Adrenal gland (tissue), 12 donors: Measurements from ENCODE around the gene PIK3AP1. TPM values are rescaled to one million over a fixed set of nuclear protein-coding genes. Genes with fewer than 3 reads are reported as not detected.

Experiments used
- DNase-seq, 7 donors: peaks; one replicate each; pipeline ENCODE4 v3.0.0-alpha.2; 2019 to 2020
- H3K27ac ChIP-seq, 5 donors: fragments of 200-600 bp; sonication (generic) in 4 of 5; 1 replicate in 3 of 5; 2 replicates in 2 of 5; pipeline versions ENCODE4 v1.5.1 to v1.8.0; 2016 to 2020; ENCODE audit warnings: mild to moderate bottlenecking in 1 of 5
- H3K27me3 ChIP-seq: fragments of 200-600 bp; 2 replicates; pipeline ENCODE4 v1.8.0; 2021
- H3K36me3 ChIP-seq, 2 donors: fragments of 200-600 bp; replicated peaks in 1 of 2; 1 replicate in 1 of 2; 2 replicates in 1 of 2; pipeline versions ENCODE4 v1.5.1 to v1.8.0; 2018 to 2022
- H3K4me1 ChIP-seq, 2 donors: fragments of 200-600 bp; replicated peaks in 1 of 2; 1 replicate in 1 of 2; 2 replicates in 1 of 2; pipeline versions ENCODE4 v1.5.1 to v1.8.0; 2018 to 2021
- H3K4me3 ChIP-seq, 4 donors: fragments of 200-600 bp; sonication (generic) in 3 of 4; one replicate each; pipeline ENCODE4 v1.5.1; 2016 to 2018
- H3K9me3 ChIP-seq, 3 donors: fragments of 200-600 bp; sonication (generic) in 1 of 3; replicated peaks in 1 of 3; 1 replicate in 2 of 3; 2 replicates in 1 of 3; pipeline versions ENCODE4 v1.5.1 to v1.8.0; 2016 to 2021
- POLR2A ChIP-seq, 2 donors: fragments of 450-650 bp; IDR thresholded peaks; one replicate each; pipeline ENCODE4 v1.6.1; 2017; ENCODE audit warnings: antibody characterized with exemption in 2 of 2, mild to moderate bottlenecking in 2 of 2, moderate library complexity in 1 of 2
- WGBS, 4 donors: extraction: QIAGEN DNeasy Blood & Tissue Kit in 2 of 4; methylation state at CpG; one replicate each; pipeline versions ENCODE4 v1.1.5 to v1.1.7; 2013 to 2017; 5-methylcytosine and 5-hydroxymethylcytosine counted together
- intact Hi-C, 2 donors: fragments of 100-400 bp; cut with DNase I; formaldehyde crosslinking; loops; one replicate each; pipeline versions ENCODE4 v1.14.1 to v1.15.0; 2022 to 2023
- polyA plus RNA-seq, 3 donors: library from polyadenylated mRNA; stranded (reverse); fragments of 200-250 nt in 2 of 3; fragments of 350-450 nt in 1 of 3; fragmentation: Illumina TruSeq in 1 of 3; extraction: RNeasy Lipid Tissue Mini Kit (QIAGEN cat#74804) in 1 of 3; gene quantifications; one replicate each; pipeline ENCODE4 v1.2.3, GENCODE V29; 2013 to 2014
- total RNA-seq, 9 donors: library from RNA; depleted of rRNA in 4 of 9; stranded (reverse); fragments of >200 nt in 4 of 9; fragments of 120-200 nt in 1 of 9; fragmentation: NEBNext Ultra II Directional in 1 of 9; extraction: Animal tissue kit (Norgen Biotek cat#: 25700) in 1 of 9; gene quantifications; one replicate each; pipeline versions ENCODE4 v1.1.0 to v1.2.4, GENCODE V29; 2013 to 2023
- TF ChIP-seq, protein P1 (sequence below), 6 experiments: fragments of 450-650 bp in 4 of 6; fragments of 200-600 bp in 2 of 6; sonication (generic) in 1 of 6; IDR thresholded peaks; 1 replicate in 5 of 6; 2 replicates in 1 of 6; pipeline versions ENCODE4 v1.5.1 to v1.8.0; 2016 to 2021; ENCODE audit warnings: antibody characterized with exemption in 6 of 6, mild to moderate bottlenecking in 2 of 6, moderate library complexity in 1 of 6
- donor health status: healthy with polysubstance abuse.
- donor health status: Bipolar disorder and iron deficiency.
- donor health status: DM: yes; HTN: yes; CAD: no.
- donor health status: DM: no; HTN: no; CAD: no.
- donor health status: DM: no; HTN: no; CAD: no.
- donor health status: DM: yes; HTN: yes; CAD: no.

PIK3AP1 gene
- total and polyA plus RNA-seq, 12 donors: 2.0 to 38.5 (median 10.4) TPM

DNA sequence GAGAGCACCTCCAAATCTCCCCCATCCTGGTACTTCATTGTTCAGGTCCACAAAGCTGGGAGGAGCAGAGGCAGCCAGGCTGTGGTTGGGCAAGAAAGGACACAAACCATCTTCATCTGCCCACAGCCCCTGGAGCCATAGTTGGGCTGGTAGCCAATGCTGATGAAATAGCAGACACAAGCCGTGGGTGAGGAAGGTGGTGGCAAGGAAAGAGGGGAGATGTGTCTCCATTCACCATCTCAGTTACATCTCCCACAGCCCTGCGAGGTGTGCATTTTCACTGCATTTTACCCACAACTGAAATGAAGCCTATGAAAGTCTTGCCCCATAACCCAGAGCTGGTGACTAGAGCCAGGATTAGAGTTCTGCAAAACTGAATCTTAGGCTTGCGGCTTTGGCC is 35.0 kb downstream of the PIK3AP1 start:
- H3K36me3 ChIP-seq: no peaks in the 10 kb centered on the region
- no peak for DNase-seq
- intact Hi-C loops: no loop called here
- no peaks in the 10 kb centered on the region for H3K27me3 ChIP-seq
- H3K4me3 ChIP-seq: no peak overlapping the region
- no peak overlapping the region for H3K27ac ChIP-seq
- H3K9me3 ChIP-seq: no peaks in the 10 kb centered on the region
- TF ChIP-seq, protein P1, sequence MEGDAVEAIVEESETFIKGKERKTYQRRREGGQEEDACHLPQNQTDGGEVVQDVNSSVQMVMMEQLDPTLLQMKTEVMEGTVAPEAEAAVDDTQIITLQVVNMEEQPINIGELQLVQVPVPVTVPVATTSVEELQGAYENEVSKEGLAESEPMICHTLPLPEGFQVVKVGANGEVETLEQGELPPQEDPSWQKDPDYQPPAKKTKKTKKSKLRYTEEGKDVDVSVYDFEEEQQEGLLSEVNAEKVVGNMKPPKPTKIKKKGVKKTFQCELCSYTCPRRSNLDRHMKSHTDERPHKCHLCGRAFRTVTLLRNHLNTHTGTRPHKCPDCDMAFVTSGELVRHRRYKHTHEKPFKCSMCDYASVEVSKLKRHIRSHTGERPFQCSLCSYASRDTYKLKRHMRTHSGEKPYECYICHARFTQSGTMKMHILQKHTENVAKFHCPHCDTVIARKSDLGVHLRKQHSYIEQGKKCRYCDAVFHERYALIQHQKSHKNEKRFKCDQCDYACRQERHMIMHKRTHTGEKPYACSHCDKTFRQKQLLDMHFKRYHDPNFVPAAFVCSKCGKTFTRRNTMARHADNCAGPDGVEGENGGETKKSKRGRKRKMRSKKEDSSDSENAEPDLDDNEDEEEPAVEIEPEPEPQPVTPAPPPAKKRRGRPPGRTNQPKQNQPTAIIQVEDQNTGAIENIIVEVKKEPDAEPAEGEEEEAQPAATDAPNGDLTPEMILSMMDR (IDR thresholded peaks at IDR 0.05): no peak
- no peak for TF ChIP-seq POLR2A (IDR thresholded peaks at IDR 0.05)
- no peaks in the 10 kb centered on the region for H3K4me1 ChIP-seq
- 78 to 85% (median 81%) methylated on average over 3 of the region's 3 CpGs for WGBS, 4 donors

DNA sequence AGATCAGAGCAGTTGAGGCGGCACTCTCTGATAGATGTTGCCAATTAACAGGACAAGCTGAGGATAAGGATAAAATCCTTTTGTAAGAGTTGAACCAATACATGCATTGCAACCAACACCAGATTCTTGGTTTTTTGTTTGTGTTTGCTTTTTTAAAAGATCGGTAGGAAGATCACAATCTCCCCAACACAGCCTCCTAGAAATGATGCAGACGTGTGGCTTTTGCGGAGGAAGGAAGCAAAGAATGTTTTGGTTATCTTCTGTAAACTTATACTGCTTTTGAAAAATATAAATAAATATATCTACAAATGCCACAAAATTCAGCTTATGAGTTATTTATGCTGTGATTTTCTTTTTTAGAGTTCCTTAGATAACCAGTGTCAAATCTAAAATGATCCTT is 35.5 kb downstream of the PIK3AP1 start:
- WGBS, 4 donors: 79 to 90% (median 82%) methylated on average over 4 of the region's 4 CpGs
- intact Hi-C loops: no loop called here

DNA sequence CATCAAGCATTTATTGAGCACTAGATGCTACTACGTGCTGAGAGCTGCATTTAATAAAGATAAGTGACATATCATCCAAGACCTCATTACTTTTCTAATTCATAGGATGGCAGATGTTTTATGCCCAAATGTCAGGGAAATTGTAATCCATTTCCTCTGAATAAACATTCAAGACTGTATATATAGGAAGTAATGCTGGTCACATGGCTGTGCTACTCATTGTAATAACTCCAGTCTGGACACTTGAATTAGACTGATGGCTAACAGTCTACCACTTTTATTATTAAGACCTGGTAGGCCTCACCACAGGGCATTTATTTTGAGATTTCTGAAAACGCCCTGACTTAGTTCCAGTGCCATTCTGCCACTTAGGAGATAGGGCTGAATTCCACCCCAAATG is 36.6 kb downstream of the PIK3AP1 start:
- WGBS, 4 donors: 77 to 87% (median 84%) methylated on average over 2 of the region's 2 CpGs
- intact Hi-C loops: no loop called here
- no peaks in the 10 kb centered on the region for H3K36me3 ChIP-seq
- H3K4me3 ChIP-seq: no peak overlapping the region
- no peaks in the 10 kb centered on the region for H3K27me3 ChIP-seq
- H3K9me3 ChIP-seq: no peaks in the 10 kb centered on the region
- no peaks in the 10 kb centered on the region for H3K4me1 ChIP-seq
- TF ChIP-seq, protein P1 (IDR thresholded peaks at IDR 0.05): no peak
- H3K27ac ChIP-seq: no peak overlapping the region
- no peak for DNase-seq

More for the DNA sequence above, 35.5 kb downstream of the PIK3AP1 start:
- no peak overlapping the region for H3K4me3 ChIP-seq
- H3K9me3 ChIP-seq: no peaks in the 10 kb centered on the region
- H3K4me1 ChIP-seq: no peaks in the 10 kb centered on the region
- no peak for DNase-seq
- H3K27ac ChIP-seq: no peak overlapping the region
- TF ChIP-seq POLR2A (IDR thresholded peaks at IDR 0.05): no peak
- TF ChIP-seq, protein P1 (IDR thresholded peaks at IDR 0.05): no peak
- no peaks in the 10 kb centered on the region for H3K27me3 ChIP-seq
- no peaks in the 10 kb centered on the region for H3K36me3 ChIP-seq

DNA sequence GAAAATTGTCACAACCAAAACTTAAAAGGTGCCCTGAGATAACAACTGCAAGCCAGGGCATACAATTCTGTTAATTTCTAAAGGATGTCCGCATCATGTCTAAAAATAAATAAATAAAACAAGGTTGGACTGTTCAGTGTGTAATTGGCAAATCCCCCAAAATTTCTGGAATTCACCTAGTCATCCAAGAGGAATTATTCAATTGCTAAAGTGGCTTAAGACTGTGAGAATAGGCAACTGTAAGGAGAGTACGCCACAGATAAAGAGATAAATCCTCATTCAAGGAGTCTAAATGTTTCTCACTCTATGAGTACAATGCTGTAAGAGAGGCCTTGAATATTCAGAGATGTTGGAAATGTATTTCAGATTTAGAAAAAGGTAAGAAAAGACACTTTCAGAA is 37.2 kb downstream of the PIK3AP1 start:
- H3K36me3 ChIP-seq: no peaks in the 10 kb centered on the region
- TF ChIP-seq, protein P1 (IDR thresholded peaks at IDR 0.05): no peak
- no peak for TF ChIP-seq POLR2A (IDR thresholded peaks at IDR 0.05)
- DNase-seq: no peak
- H3K4me1 ChIP-seq: no peaks in the 10 kb centered on the region
- H3K9me3 ChIP-seq: no peaks in the 10 kb centered on the region
- H3K4me3 ChIP-seq: no peak overlapping the region
- H3K27ac ChIP-seq: no peak overlapping the region
- 90 to 91% (median 90%) methylated on average over 2 of the region's 2 CpGs for WGBS, 4 donors
- H3K27me3 ChIP-seq: no peaks in the 10 kb centered on the region
- intact Hi-C loops: no loop called here
